ENCODE measurements around the gene CARMIL3. TPM values are rescaled to one million over a fixed set of nuclear protein-coding genes. Genes with fewer than 3 reads are reported as not detected.
"Not testable (repeated sequence)": the region's sequence is repeated elsewhere in the genome, so short reads cannot be mapped to it uniquely, and the experiment has no call there.

The CARMIL3 gene
- total and polyA plus RNA-seq, 4 experiments from 2014 or later: 0.15 to 0.22 TPM; not detected in 2

- no peak overlapping the region for H3K4me3 ChIP-seq (ENCODE audit: low read length in 2 of 2)
- CTCF ChIA-PET (ENCODE audit: partially characterized antibody): interaction anchor here (0.9 to 1.8 kb wide), 6 partner anchors 22 to 78 kb away, joined by 3 to 6 read pairs (median 4); no protein-coding TSS in a partner anchor
- H3K27me3 ChIP-seq (ENCODE audit: insufficient read depth, low read length): no peaks in the 10 kb centered on the region
- H3K27ac ChIP-seq (ENCODE audit: low read depth, low read length): no peak overlapping the region
- Mint-ChIP-seq H3K27ac (no peak overlapping the region), H3K36me3 (peaks cover 0 to 9% of the 10 kb centered on the region in 2 donors), H3K9me3 (peaks cover 0 to 6% (median 0%) of the 10 kb centered on the region in 8 donors), H3K4me3 (no peak overlapping the region), H3K4me1 (peaks cover 19 to 27% (median 23%) of the 10 kb centered on the region in 4 donors), H3K27me3 (peaks cover 0 to 3% of the 10 kb centered on the region in 2 donors)
- peak; percentile 60 to 77 (median 70) for DNase-seq
- H3K36me3 ChIP-seq (ENCODE audit: insufficient read depth, low read length): no peaks in the 10 kb centered on the region
- H3K9me3 ChIP-seq (ENCODE audit: control insufficient read depth in 1 of 2, low read length in 2 of 2): no peaks in the 10 kb centered on the region
- H3K4me1 ChIP-seq (ENCODE audit: insufficient read depth, low read length): peaks cover 19% of the 10 kb centered on the region
- intact Hi-C loops (cut with micrococcal nuclease): loop anchor here (1.0 to 10.0 kb wide), 10 partner anchors 22 to 1121 kb away; partner anchors contain the start of genes DHRS4, IRF9 and TINF2
- POLR2A ChIA-PET (ENCODE audit: partially characterized antibody): no interaction called here
Observed at GRCh38 chr14:24013654-24014514, 37.9 kb upstream of the CARMIL3 start.

DNA sequence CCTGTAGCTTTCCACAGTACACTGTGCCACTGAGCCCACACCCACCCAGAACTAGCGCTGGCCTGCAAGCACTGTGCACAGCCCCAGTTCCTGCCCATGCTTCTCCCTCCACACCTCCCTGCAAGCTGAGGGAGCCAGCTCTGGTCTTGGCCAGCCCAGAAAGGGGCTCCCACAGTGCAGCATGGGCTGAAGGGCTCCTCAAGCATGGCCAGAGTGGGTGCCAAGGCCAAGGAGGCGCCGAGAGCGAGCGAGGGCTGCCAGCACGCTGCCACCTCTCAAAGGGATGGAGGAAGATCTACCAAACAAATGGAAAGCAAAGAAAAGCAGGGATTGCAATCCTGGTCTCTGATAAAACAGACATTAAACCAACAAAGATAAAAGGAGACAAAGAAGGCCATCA is 36.1 kb upstream of the CARMIL3 start:
- H3K9me3 ChIP-seq (ENCODE audit: control insufficient read depth in 1 of 2, low read length in 2 of 2); POLR2A ChIA-PET (ENCODE audit: partially characterized antibody); H3K36me3 ChIP-seq (ENCODE audit: insufficient read depth, low read length); H3K27ac Mint-ChIP-seq; H3K27ac ChIP-seq (ENCODE audit: low read depth, low read length); H3K27me3 ChIP-seq (ENCODE audit: insufficient read depth, low read length); H3K27me3 Mint-ChIP-seq; H3K36me3 Mint-ChIP-seq; H3K9me3 Mint-ChIP-seq; H3K4me3 Mint-ChIP-seq; H3K4me3 ChIP-seq (ENCODE audit: low read length in 2 of 2); DNase-seq: not testable (repeated sequence)
- intact Hi-C loops (cut with micrococcal nuclease): loop anchor here (2.0 to 10.0 kb wide), 5 partner anchors 61 to 1119 kb away; partner anchors contain the start of genes DHRS4, IRF9 and TINF2
- peaks cover 6 to 10% (median 8%) of the 10 kb centered on the region in 4 donors for H3K4me1 Mint-ChIP-seq
- peaks cover 10% of the 10 kb centered on the region for H3K4me1 ChIP-seq (ENCODE audit: insufficient read depth, low read length)
- CTCF ChIA-PET (ENCODE audit: partially characterized antibody): interaction anchor here (1.6 kb wide), 2 partner anchors 20 to 41 kb away, joined by 4 to 6 read pairs; no protein-coding TSS in a partner anchor

DNA sequence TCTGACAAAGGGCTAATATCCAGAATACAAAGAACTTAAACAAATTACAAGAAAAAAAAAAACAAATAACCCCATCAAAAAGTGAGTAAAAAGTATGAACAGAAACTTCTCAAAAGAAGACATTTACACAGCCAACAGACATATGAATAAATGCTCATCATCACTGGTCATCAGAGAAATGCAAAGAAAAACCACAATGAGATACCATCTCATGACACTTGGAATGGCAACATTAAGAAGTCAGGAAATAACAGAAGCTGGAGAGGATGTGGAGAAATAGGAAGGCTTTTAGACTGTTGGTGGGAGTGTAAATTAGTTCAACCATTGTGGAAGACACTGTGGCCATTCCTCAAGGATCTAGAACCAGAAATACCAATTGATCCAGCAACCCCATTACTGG is 32.8 kb upstream of the CARMIL3 start:
- H3K36me3 Mint-ChIP-seq; H3K4me1 Mint-ChIP-seq; H3K27ac Mint-ChIP-seq; POLR2A ChIA-PET (ENCODE audit: partially characterized antibody); H3K4me3 ChIP-seq (ENCODE audit: low read length in 2 of 2); H3K4me1 ChIP-seq (ENCODE audit: insufficient read depth, low read length); H3K9me3 ChIP-seq (ENCODE audit: control insufficient read depth in 1 of 2, low read length in 2 of 2); DNase-seq; H3K36me3 ChIP-seq (ENCODE audit: insufficient read depth, low read length); CTCF ChIA-PET (ENCODE audit: partially characterized antibody); H3K27me3 ChIP-seq (ENCODE audit: insufficient read depth, low read length); H3K27ac ChIP-seq (ENCODE audit: low read depth, low read length); H3K27me3 Mint-ChIP-seq; H3K4me3 Mint-ChIP-seq: not testable (repeated sequence)
- intact Hi-C loops (cut with micrococcal nuclease): loop anchor here (10.0 kb wide), 2 partner anchors 64 to 1116 kb away; partner anchors contain the start of gene DHRS4
- H3K9me3 Mint-ChIP-seq: peaks cover 0 to 11% (median 0%) of the 10 kb centered on the region in 8 donors

- H3K4me3 Mint-ChIP-seq; H3K9me3 ChIP-seq (ENCODE audit: control insufficient read depth in 1 of 2, low read length in 2 of 2); H3K36me3 ChIP-seq (ENCODE audit: insufficient read depth, low read length); H3K27ac ChIP-seq (ENCODE audit: low read depth, low read length); H3K27me3 ChIP-seq (ENCODE audit: insufficient read depth, low read length); H3K4me3 ChIP-seq (ENCODE audit: low read length in 2 of 2); DNase-seq; H3K4me1 Mint-ChIP-seq; H3K4me1 ChIP-seq (ENCODE audit: insufficient read depth, low read length); POLR2A ChIA-PET (ENCODE audit: partially characterized antibody); H3K27me3 Mint-ChIP-seq; H3K27ac Mint-ChIP-seq; H3K36me3 Mint-ChIP-seq; CTCF ChIA-PET (ENCODE audit: partially characterized antibody): not testable (repeated sequence)
- H3K9me3 Mint-ChIP-seq: peaks cover 0 to 14% (median 0%) of the 10 kb centered on the region in 8 donors
- intact Hi-C loops (cut with micrococcal nuclease): loop anchor here (10.0 kb wide), 2 partner anchors 65 to 1115 kb away; partner anchors contain the start of gene DHRS4
Observed at GRCh38 chr14:24019944-24020343, 31.9 kb upstream of the CARMIL3 start.

GRCh38 chr14:24020520-24020919 is 31.3 kb upstream of the CARMIL3 start:
- H3K9me3 Mint-ChIP-seq: peaks cover 0 to 14% (median 0%) of the 10 kb centered on the region in 8 donors
- CTCF ChIA-PET (ENCODE audit: partially characterized antibody); H3K27ac ChIP-seq (ENCODE audit: low read depth, low read length): not testable (repeated sequence)

DNA sequence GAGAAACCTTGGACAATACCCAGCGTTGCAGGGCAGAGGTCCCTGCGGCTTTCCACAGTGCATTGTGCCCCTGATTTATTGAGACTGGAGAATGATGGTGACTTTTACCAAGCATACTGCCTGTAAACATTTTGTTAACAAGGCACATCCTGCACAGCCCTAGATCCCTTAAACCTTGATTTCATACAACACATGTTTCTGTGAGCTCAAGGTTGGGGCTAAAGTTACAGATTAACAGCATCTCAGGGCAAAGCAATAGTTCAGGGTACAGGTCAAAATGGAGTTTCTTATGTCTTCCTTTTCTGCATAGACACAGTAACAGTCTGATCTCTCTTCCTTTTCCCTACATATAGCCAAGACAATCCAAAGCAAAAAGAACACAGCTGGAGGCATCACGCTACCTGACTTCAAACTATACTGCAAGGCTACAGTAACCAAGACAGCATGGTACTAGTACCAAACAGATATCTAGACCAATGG is 26.8 kb upstream of the CARMIL3 start:
- H3K27me3 Mint-ChIP-seq; CTCF ChIA-PET (ENCODE audit: partially characterized antibody); H3K4me3 ChIP-seq (ENCODE audit: low read length in 2 of 2); H3K36me3 Mint-ChIP-seq; H3K9me3 ChIP-seq (ENCODE audit: control insufficient read depth in 1 of 2, low read length in 2 of 2); H3K9me3 Mint-ChIP-seq; H3K27me3 ChIP-seq (ENCODE audit: insufficient read depth, low read length); H3K27ac Mint-ChIP-seq; H3K27ac ChIP-seq (ENCODE audit: low read depth, low read length); POLR2A ChIA-PET (ENCODE audit: partially characterized antibody); H3K4me1 ChIP-seq (ENCODE audit: insufficient read depth, low read length); DNase-seq; intact Hi-C loops (cut with micrococcal nuclease); H3K36me3 ChIP-seq (ENCODE audit: insufficient read depth, low read length); H3K4me3 Mint-ChIP-seq: not testable (repeated sequence)
- H3K4me1 Mint-ChIP-seq: peaks cover 4 to 10% (median 6%) of the 10 kb centered on the region in 4 donors

More at GRCh38 chr14:24020520-24020919, 31.3 kb upstream of the CARMIL3 start:
- H3K36me3 ChIP-seq (ENCODE audit: insufficient read depth, low read length); H3K4me3 ChIP-seq (ENCODE audit: low read length in 2 of 2); H3K4me3 Mint-ChIP-seq; H3K27me3 ChIP-seq (ENCODE audit: insufficient read depth, low read length); H3K9me3 ChIP-seq (ENCODE audit: control insufficient read depth in 1 of 2, low read length in 2 of 2); POLR2A ChIA-PET (ENCODE audit: partially characterized antibody); intact Hi-C loops (cut with micrococcal nuclease); H3K27me3 Mint-ChIP-seq; DNase-seq; H3K4me1 ChIP-seq (ENCODE audit: insufficient read depth, low read length); H3K36me3 Mint-ChIP-seq; H3K4me1 Mint-ChIP-seq: not testable (repeated sequence)
- H3K27ac Mint-ChIP-seq: peak overlapping the region in 1 of 7 donors; percentile 21

GRCh38 chr14:24029687-24030086 is 22.1 kb upstream of the CARMIL3 start:
- Mint-ChIP-seq H3K4me1 (peaks cover 4 to 10% (median 8%) of the 10 kb centered on the region in 4 donors), H3K9me3 (peaks cover 0 to 31% (median 19%) of the 10 kb centered on the region in 8 donors)
- DNase-seq; H3K27ac ChIP-seq (ENCODE audit: low read depth, low read length); H3K9me3 ChIP-seq (ENCODE audit: control insufficient read depth in 1 of 2, low read length in 2 of 2); H3K36me3 Mint-ChIP-seq; H3K27me3 ChIP-seq (ENCODE audit: insufficient read depth, low read length); H3K27ac Mint-ChIP-seq; POLR2A ChIA-PET (ENCODE audit: partially characterized antibody); H3K4me3 Mint-ChIP-seq; H3K36me3 ChIP-seq (ENCODE audit: insufficient read depth, low read length); H3K4me1 ChIP-seq (ENCODE audit: insufficient read depth, low read length); intact Hi-C loops (cut with micrococcal nuclease); H3K4me3 ChIP-seq (ENCODE audit: low read length in 2 of 2); CTCF ChIA-PET (ENCODE audit: partially characterized antibody); H3K27me3 Mint-ChIP-seq: not testable (repeated sequence)
